GM12878 (cell line): ENCODE results near the gene KLHL15.
"Not testable (repeated sequence)": the region's sequence is repeated elsewhere in the genome, so short reads cannot be mapped to it uniquely, and the experiment has no call there.

Experiments
- BCL11A ChIP-seq: IDR thresholded peaks from 2 replicates; pipeline ENCODE4 v1.6.1; 2011; ENCODE audit warnings: low read depth, low read length
- DPF2 ChIP-seq: fragments of 450-650 bp; IDR thresholded peaks from 2 replicates; pipeline ENCODE4 v1.6.1; 2017; ENCODE audit warnings: mild to moderate bottlenecking
- FOXK2 ChIP-seq: fragments of 450-650 bp; IDR thresholded peaks from 2 replicates; pipeline ENCODE4 v1.6.1; 2017; ENCODE audit warnings: mild to moderate bottlenecking, moderate library complexity
- HDAC6 ChIP-seq: fragments of 200-600 bp; sonication (generic); IDR thresholded peaks from one replicate; pipeline ENCODE4 v1.8.0; 2017; ENCODE audit warnings: antibody characterized with exemption; ENCODE audit not compliant: unreplicated experiment
- JUND ChIP-seq: IDR thresholded peaks from 2 replicates; pipeline ENCODE4 v1.6.1; 2012; ENCODE audit warnings: low read depth, mild to moderate bottlenecking, low read length, improper control_type of control experiment, moderate library complexity
- KDM1A ChIP-seq: fragments of 200-600 bp; sonication (generic); IDR thresholded peaks from 2 replicates; pipeline ENCODE4 v1.6.1; 2016; ENCODE audit warnings: borderline replicate concordance
- NFYB ChIP-seq: IDR thresholded peaks from 2 replicates; pipeline ENCODE4 v1.6.1; 2011; ENCODE audit warnings: low read depth, mild to moderate bottlenecking, low read length, improper control_type of control experiment, moderate library complexity; ENCODE audit not compliant: insufficient read depth
- TF ChIP-seq, protein P1 (sequence below): IDR thresholded peaks from 2 replicates; pipeline ENCODE4 v1.6.1; 2012; ENCODE audit warnings: mild to moderate bottlenecking, low read depth, low read length

DNA sequence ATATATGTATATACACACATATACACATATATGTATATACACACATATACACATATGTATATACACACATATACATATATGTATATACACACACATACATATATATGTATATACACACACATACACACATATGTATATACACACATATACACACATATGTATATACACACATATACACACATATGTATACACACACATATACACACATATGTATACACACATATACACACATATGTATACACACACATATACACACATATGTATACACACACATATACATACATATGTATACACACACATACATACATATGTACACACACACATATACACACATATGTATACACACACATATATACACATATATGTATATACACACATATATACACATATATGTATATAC lies 19.1 kb upstream of the KLHL15 start:
- TF ChIP-seq HDAC6, NFYB, DPF2, FOXK2, JUND, BCL11A, KDM1A: not testable (repeated sequence)
- TF ChIP-seq, protein P1, sequence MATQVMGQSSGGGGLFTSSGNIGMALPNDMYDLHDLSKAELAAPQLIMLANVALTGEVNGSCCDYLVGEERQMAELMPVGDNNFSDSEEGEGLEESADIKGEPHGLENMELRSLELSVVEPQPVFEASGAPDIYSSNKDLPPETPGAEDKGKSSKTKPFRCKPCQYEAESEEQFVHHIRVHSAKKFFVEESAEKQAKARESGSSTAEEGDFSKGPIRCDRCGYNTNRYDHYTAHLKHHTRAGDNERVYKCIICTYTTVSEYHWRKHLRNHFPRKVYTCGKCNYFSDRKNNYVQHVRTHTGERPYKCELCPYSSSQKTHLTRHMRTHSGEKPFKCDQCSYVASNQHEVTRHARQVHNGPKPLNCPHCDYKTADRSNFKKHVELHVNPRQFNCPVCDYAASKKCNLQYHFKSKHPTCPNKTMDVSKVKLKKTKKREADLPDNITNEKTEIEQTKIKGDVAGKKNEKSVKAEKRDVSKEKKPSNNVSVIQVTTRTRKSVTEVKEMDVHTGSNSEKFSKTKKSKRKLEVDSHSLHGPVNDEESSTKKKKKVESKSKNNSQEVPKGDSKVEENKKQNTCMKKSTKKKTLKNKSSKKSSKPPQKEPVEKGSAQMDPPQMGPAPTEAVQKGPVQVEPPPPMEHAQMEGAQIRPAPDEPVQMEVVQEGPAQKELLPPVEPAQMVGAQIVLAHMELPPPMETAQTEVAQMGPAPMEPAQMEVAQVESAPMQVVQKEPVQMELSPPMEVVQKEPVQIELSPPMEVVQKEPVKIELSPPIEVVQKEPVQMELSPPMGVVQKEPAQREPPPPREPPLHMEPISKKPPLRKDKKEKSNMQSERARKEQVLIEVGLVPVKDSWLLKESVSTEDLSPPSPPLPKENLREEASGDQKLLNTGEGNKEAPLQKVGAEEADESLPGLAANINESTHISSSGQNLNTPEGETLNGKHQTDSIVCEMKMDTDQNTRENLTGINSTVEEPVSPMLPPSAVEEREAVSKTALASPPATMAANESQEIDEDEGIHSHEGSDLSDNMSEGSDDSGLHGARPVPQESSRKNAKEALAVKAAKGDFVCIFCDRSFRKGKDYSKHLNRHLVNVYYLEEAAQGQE, result not testable (repeated sequence)
